Femur (tissue), 1 donor: ENCODE results near the gene MGAT4A.
"Not testable (repeated sequence)": the region's sequence is repeated elsewhere in the genome, so short reads cannot be mapped to it uniquely, and the experiment has no call there.

Experiments used
- DNase-seq: peaks from one replicate; pipeline ENCODE4 v3.0.0-alpha.2; 2017

Gene MGAT4A

GRCh38 chr2:98701230-98701629, 29.7 kb downstream of the MGAT4A start:
- no peak for DNase-seq

- no peak for DNase-seq
These were observed 32.0 kb downstream of the MGAT4A start for GRCh38 chr2:98698896-98699295.

DNA sequence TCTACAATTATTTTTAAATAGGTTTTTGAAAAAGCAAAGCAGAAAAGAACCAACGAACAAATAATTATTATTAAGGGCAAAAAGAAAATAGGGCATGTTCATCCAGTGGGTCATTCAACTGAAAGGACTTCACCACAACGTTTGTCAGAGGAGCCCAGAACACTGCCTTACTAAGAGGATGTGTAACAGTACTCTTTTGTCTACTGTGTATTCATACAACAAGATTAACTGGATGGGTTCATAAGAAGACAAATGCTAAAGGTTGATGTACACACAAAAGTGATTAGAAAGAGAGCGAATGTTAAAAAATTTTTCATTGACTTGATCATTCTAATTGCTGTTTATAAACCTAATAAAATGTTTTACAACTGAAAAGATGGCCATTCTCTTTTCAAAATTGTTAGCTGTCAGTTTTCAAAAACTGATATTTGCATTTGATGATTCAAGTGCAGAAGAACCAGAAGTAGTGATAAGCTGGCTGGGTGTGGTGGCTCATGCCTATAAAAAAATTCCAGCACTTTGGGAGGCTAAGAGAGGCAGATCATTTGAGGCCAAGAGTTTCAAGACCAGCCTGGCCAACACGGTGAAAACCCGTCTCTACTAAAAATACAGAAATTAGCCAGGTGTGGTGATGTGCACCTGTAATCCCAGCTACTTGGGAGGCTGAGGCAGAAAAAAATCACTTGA, 33.1 kb downstream of the MGAT4A start:
- no peak for DNase-seq

GRCh38 chr2:98696200-98696599, 34.7 kb downstream of the MGAT4A start:
- no peak for DNase-seq

DNA sequence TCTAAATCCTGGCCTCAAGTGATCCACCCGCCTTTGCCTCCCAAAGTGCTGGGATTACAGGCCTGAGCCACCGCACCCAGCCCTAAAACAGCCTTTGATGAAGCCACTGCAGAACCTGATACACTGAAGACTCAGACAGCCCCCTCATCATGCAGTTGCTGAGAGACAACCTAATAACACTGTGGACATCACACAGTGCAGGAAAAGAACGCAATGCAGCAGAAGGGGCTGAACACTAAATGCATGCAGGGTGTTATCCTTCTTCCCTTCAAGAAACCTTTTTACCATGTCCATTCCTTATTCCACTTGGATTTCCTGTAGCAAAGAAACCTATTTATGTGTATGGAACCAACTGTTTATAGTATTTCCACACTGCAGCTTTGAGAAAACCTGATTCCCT, 35.7 kb downstream of the MGAT4A start:
- DNase-seq = no peak

DNA sequence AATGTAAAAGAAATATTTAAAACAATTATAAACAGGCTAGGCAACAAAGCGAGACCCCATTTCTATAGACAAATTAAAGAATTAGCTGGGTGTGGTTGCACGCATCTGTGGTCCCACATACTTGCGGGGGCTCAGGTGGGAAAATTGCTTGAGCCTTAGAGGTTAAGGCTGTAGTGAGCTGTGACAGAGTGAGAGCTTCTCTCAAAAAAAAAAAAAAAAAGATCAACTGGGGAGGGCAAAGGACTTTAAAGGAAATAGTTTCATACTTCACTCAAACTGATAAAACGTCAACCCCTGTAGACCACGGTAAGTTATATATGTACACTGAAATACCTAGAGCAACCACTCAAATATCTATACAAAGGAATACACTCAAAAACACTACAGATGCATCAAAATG, 37.5 kb downstream of the MGAT4A start:
- no peak for DNase-seq

- no peak for DNase-seq
These were observed 38.6 kb downstream of the MGAT4A start for GRCh38 chr2:98692090-98693054.

GRCh38 chr2:98691303-98691702, 39.6 kb downstream of the MGAT4A start:
- DNase-seq = no peak

- DNase-seq = no peak
These were observed 44.7 kb downstream of the MGAT4A start for GRCh38 chr2:98685930-98686887.

DNA sequence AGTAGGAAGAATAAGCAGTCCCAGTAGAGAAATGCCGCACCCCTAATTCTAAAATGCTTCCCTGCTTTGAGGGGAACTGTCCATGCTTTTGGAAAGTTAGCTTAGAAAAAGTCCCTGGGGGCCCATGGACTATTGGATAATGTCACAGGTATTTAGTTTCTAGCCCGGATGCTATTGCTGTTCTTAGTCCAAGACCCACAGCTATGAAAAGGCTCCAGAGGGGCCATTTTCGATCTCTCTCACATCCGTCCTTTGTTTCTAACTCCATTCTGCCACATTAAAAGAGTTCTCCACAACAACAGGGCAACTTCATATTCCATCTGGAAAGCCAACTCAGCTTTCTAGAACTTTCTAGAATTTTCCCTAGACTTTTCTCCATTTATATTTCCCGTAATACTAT, 47.2 kb downstream of the MGAT4A start:
- DNase-seq = no peak

GRCh38 chr2:98676742-98677141, 54.2 kb downstream of the MGAT4A start:
- DNase-seq = no peak

DNA sequence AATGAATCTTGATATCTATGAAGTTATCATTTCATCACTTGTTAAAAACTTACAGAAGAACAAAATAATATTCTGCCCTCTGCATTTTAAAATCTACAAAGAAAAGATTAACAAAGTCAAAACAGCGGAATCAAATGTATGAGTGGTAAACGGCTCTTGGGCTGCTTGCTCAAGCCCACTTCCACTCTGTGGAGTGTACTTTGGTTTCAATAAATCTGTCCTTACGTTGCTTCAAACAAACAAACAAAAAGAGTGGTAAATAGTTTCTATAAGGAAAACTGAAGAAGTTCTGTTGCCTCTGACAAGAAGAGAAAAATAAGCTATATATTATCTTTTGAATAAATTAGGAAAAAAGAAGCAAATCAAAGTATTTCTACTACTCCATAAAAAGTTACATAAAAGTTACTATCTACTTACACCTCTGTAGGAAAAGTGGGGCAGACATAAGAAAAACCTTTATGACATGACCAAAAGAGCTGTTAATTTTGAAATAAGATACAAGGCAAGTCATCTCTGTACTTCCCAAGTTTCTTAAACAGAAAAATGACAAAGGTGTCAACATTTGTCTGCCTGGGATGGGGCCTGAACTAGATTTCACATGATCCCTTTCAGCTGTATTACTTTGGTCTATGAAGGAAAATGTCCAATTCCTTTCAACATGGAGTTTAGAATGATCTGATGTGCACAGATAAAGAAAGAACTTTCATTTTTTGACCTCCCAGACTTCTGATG, 56.5 kb downstream of the MGAT4A start:
- DNase-seq = no peak

- DNase-seq = no peak
These were observed 61.3 kb downstream of the MGAT4A start for GRCh38 chr2:98669675-98670074.

- no peak for DNase-seq
These were observed 65.3 kb downstream of the MGAT4A start for GRCh38 chr2:98665677-98666076.

DNA sequence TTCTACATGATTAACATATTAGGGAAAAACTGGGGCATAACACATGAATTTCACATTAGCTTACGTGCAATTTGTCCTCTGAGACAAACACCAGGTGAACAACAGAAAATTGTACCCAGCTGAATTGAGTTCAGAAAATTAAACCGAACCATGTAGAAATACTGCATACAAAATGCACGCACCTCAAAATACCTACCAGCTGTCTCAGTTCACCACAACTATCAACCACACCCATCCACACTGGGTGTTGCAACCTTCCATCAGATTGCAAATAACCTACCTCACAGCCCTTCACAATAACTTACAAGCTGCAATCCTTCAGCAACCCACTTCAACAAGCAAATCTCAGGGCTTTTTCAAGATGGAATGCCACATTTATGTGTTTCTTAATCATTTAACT, 66.6 kb downstream of the MGAT4A start:
- DNase-seq = peak; percentile 32

- DNase-seq = no peak
These were observed 67.3 kb downstream of the MGAT4A start for GRCh38 chr2:98663511-98664090.

- not testable (repeated sequence) for DNase-seq
These were observed 71.5 kb downstream of the MGAT4A start for GRCh38 chr2:98659491-98659840.

DNA sequence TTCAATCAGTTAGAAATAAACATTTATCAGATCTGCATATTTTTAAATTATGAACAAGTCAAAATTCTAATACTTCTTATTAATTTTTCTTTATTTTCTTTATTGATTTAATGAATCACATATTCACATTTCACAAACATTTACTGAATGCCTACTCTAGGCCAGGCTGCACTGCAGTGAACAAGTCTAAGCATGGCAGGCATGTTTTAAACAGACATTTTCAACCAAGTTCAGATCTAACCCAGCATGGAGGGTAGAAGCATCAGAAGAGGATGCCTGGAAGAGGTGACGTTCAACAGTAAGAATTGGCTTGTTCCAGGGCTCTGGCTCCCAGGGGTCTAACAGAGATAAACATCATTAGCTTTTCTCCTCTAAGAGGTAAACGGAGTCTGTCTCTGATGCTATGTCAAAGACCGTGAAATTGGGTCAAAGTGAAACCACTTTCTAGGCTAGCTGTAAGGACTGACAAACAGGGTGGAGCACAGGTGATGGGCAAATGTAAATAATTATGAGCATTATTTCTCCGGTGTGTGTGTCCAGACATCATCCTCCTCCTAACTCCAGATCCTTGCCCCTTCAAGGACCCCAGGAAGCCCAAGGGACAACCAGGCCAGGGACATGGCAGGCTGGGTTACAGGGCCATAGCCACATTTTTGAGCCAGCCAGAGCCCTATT, 72.0 kb downstream of the MGAT4A start:
- DNase-seq = no peak

GRCh38 chr2:98656800-98657199, 74.1 kb downstream of the MGAT4A start:
- no peak for DNase-seq

GRCh38 chr2:98654699-98655495, 76.0 kb downstream of the MGAT4A start:
- no peak for DNase-seq
